Adrenal gland (tissue), 5 donors: ENCODE measurements around the gene PDZD7.

Experiments used
- CTCF ChIP-seq, 6 experiments: fragments of 450-650 bp in 4 of 6; fragments of 200-600 bp in 2 of 6; sonication (generic) in 1 of 6; IDR thresholded peaks; 1 replicate in 5 of 6; 2 replicates in 1 of 6; pipeline versions ENCODE4 v1.5.1 to v1.8.0; 2016 to 2021; ENCODE audit warnings: antibody characterized with exemption in 6 of 6, mild to moderate bottlenecking in 2 of 6, moderate library complexity in 1 of 6
- POLR2A ChIP-seq, 2 donors: fragments of 450-650 bp; IDR thresholded peaks; one replicate each; pipeline ENCODE4 v1.6.1; 2017; ENCODE audit warnings: antibody characterized with exemption in 2 of 2, mild to moderate bottlenecking in 2 of 2, moderate library complexity in 1 of 2
- donor health status: DM: no; HTN: no; CAD: no.

- TF ChIP-seq CTCF (IDR thresholded peaks at IDR 0.05) = peak in 1 of 6 experiments; percentile 7
- TF ChIP-seq POLR2A (IDR thresholded peaks at IDR 0.05) = peak in 1 of 2 donors; percentile 20
These were observed 34.1 kb downstream of the PDZD7 start for GRCh38 chr10:100996678-100997359.
